Dedifferentiated amniotic fluid mesenchymal stem cell (primary cell): ENCODE data around the gene CTRB2.
"Not testable (repeated sequence)": the region's sequence is repeated elsewhere in the genome, so short reads cannot be mapped to it uniquely, and the experiment has no call there.

ENCODE experiments used
- DNase-seq: peaks from one replicate; pipeline ENCODE4 v3.0.0-alpha.2; 2016; ENCODE audit errors: extremely low spot score

Gene CTRB2

GRCh38 chr16:75205961-75206748, 806 bp downstream of the CTRB2 start:
- not testable (repeated sequence) for DNase-seq

- not testable (repeated sequence) for DNase-seq
These were observed 1.5 kb downstream of the CTRB2 start for GRCh38 chr16:75205438-75205837.

GRCh38 chr16:75204905-75205304, 2.1 kb downstream of the CTRB2 start:
- DNase-seq = not testable (repeated sequence)

DNA sequence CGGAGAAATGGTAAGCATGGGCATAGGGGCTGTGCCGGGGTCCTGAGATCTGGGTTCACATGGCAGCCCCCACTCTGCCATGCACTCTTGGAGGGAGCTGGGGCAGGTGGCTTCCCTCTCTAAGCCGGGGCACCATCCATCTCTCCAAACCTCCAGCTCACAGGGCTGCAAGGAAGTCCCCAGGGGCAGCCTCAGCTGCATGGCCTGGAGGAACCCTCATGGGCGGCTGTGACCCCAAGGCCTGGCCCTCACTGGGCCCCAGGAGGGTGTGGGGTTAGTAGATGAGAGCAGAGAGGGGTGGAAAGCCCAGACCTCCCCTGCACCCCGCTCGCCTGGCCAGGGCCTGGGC, 2.6 kb downstream of the CTRB2 start:
- DNase-seq = no peak

DNA sequence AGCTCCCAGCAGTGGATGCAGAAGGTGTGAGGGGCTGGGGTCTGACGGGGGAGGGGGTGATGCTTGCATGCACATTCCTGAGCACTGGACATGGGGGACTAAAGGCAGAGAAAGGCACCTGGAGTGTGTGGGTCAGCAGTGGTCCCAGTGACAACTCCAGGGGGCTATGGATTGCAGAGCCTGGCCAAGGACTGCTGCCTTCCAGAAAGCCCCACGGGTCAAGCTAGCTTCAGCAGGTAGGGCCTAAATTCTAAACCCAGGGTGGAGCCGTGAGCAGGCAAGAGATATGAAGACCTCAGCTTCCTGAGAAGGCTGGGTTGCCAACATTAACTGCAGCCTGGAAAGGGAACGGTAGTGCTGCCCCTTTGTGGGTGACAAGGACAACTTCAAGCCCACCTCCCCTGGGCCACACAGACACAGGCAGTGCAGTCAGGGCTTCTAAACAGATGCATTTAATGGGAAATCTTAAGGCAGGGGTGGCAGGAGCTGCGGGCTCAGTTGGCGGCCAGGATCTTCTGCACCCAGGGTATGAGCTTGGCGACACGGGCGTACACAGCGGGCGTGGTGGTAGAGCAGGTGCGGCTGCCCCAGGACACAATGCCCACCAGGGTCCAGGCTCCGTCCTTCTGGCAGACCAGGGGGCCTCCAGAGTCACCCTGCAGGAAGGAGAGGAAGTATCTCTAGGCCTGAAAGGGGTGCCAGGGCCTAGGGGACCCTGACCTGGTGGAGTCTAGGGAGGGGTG, 3.1 kb downstream of the CTRB2 start:
- no peak for DNase-seq

DNA sequence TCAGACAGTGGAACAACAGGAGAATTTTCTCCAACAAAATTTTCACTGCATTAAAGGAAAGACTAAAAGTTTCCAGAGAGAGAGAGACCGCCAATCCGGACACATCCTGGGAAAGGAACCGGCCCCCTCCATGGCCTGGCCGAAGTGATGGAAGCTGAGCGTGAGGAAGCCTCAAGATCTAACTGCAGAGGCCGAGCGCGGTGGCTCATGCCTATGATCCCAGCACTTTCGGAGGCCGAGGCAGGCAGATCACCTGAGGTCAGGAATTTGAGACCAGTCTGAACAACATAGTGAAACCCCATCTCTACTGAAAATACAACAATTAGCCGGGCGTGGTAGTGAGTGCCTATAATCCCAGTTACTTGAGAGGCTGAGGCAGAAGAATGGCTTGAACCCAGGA, 3.9 kb downstream of the CTRB2 start:
- DNase-seq = no peak

DNA sequence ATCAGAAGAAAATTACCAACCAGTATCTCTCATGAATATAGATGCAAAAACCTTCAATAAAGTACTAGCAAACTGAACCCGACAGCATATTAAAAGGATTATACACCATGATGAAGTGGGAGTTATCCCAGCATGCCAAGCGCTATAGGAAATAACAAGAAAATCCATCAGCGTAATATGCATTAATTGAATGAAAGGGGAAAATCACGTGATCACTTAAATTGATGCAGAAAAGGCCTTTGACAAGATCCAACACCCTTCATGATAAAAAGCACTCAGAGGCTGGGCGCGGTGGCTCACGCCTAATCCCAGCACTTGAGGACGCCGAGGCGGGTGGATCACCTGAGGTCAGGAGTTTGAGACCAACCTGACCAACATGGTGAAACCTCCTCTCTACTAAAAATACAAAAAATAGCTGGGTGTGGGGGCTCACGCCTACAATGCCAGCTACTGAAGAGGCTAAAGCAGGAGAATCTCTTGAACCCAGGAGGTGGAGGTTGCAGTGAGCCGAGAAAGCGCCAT, 4.8 kb downstream of the CTRB2 start:
- DNase-seq = no peak

DNA sequence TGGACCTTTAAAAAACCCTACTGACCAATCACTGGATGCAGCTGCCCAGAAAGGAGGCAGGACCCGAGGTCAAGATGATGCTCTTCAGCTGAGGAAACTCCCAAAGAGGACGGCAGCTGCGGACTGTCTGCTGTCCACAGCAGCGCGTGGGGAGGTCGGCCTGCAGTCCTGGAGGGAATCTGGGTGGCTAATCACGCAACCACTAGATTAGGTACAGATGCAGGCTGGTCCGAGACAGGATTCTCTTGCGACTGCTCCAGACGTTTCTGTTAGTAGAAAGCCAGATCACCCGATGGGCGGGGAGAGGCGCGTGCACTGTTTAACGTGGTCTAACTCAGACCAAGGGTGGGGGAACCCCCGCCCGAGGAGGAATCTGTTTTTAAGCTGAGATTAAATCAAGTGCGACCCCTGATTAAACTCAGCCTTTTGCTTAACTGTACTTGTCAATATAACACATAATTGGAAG, 8.8 kb downstream of the CTRB2 start:
- peak; percentile 48 for DNase-seq

GRCh38 chr16:75197522-75198134, 9.3 kb downstream of the CTRB2 start:
- DNase-seq = no peak

- DNase-seq = no peak
These were observed 10.1 kb downstream of the CTRB2 start for GRCh38 chr16:75196836-75197235.

GRCh38 chr16:75195811-75196790, 10.9 kb downstream of the CTRB2 start:
- no peak for DNase-seq

DNA sequence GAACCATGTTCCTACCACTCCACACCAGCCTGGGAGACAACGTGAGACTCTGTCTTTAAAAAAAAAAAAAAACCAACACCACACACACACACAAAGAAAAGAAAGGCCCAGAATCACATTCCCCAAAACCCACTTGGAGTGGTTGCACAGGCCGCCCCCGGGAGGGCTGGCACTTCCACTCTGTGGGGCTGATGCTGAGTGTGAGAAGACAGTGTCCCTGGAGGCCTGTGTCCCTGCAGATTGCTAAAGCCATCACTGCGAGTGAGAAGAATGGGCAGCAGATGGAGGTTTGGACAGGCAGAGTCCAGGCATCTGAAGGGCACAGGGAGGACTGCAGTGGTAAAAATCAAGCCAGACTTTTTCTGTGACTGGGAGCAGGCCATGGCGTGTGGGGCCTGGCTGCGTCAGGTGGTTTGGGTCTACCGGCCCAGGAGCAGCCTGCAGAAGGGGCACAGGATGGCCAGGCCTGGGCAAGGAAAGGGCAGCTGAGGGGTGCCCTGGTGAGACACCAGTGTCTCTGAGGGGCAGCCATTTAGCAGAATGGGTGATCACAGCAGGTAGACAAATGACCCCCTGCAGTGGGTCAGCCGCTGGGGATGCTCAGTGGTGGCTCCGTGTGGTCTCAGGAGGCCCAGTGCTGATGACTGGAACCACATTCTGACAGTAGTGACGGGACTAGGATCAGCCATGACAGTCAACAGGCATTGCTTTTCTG, 13.1 kb downstream of the CTRB2 start:
- DNase-seq = no peak

DNA sequence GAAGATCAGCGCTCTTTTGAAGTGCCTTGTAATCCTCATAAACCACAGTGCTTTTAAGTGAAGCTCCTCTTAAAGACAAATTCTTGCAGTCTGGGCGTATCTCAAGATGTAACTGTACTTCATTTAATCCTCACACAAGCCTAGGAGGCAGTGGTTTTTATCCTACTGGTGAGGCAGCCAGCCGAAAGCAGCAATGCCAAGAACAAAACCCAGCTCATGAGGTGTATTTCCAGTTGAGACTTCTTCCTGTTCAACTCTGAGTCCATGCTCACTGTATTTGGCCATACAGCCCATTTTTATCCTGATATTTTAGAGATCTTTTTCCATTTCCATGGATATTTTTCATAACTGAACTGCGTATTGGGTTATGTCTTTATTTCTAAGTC, 13.7 kb downstream of the CTRB2 start:
- DNase-seq = no peak

GRCh38 chr16:75192606-75193264, 14.2 kb downstream of the CTRB2 start:
- DNase-seq = no peak

- no peak for DNase-seq
These were observed 17.2 kb downstream of the CTRB2 start for GRCh38 chr16:75189638-75190245.

DNA sequence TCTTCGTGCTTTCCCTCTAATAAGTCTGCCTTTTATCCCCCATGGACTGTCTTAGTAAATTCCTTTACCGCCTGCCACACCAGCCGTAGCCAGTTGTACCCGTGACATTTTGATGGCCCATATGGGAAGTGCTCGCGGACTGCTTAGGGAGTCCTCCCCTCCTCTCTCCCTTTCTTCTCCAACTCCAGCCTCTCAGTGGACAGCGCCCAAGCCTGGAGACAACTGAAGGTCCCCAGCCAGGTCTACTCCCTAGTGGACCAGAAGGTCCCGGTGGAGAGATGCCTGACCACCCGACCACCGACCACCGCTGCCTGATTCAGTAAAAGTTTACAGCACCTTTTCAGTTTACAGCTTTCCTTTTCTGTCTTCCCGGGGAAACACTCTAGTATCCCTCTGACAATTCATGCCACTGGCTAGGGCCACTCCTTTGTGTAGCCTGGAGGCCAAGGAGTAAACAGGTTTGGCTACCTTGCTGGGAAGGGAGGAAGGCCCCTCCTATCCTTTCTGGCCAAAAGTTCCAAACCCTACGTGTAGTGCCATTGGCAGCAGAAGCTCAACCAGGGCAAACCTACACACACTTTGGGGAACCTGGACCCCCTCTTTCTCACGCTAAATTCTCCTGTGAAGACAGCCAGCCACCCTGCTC, 18.0 kb downstream of the CTRB2 start:
- DNase-seq = no peak

DNA sequence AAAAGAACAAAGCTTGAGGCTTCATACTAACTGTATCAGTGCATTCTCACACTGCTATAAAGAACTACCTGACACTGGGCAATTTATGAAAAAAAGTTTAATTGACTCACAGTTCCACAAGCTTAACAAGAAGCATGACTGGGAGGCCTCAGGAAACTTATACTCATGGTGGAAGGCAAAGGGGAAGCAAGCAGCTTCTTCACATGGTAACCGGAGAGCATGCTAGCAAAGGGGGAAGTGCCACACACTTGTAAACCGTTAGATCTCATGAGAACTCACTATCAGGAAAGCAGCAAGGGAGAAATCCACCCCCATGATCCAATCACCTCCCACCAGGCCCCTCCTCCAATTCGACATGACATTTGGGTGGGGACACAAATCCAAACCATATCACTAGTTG, 25.3 kb downstream of the CTRB2 start:
- DNase-seq = no peak

DNA sequence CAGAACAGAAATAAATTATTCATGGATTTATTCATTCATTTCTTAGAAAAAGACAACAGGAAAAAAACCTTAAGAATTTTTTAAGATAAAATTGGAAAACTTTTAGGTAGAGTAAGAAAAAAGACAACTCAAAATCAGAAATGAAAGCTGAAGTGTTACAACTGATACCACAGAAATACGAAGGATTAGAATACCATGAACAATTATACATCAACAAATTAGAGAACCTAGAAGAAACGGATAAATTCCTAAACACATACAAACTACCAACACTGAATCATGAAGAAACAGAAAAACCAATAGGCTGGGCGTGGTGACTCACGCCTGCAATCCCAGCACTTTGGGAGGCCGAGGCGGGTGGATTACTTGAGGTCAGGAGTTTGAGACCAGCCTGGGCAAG, 27.8 kb downstream of the CTRB2 start:
- no peak for DNase-seq

GRCh38 chr16:75176926-75177325, 30.0 kb downstream of the CTRB2 start:
- no peak for DNase-seq
